Pancreas (tissue), 10 donors: Measurements from ENCODE around the gene C1RL. TPM values are rescaled to one million over a fixed set of nuclear protein-coding genes. Genes with fewer than 3 reads are reported as not detected.

Experiments used
- ATAC-seq, 4 donors: fragments of 200-7000 bp; cut with Tn5 transposase; one replicate each; pipeline versions ENCODE4 v1.8.0 to v1.9.1; 2020; ENCODE audit warnings: mild to moderate bottlenecking in 4 of 4, moderate library complexity in 4 of 4
- DNase-seq, 6 donors: peaks; one replicate each; pipeline ENCODE4 v3.0.0-alpha.2; 2020
- FAIRE-seq: peaks from 2 replicates; lab custom pipeline; 2012; peaks lifted over from hg19 to GRCh38; lab: Jason Lieb, UNC
- H3K27ac ChIP-seq, 4 donors: fragments of 200-600 bp; sonication (generic); 1 replicate in 3 of 4; 2 replicates in 1 of 4; pipeline versions ENCODE4 v1.5.0 to v1.8.0; 2020
- H3K27me3 ChIP-seq, 4 donors: fragments of 200-600 bp; one replicate each; pipeline ENCODE4 v1.8.0; 2021
- H3K36me3 ChIP-seq, 3 donors: fragments of 200-600 bp; sonication (generic) in 1 of 3; one replicate each; pipeline versions ENCODE4 v1.5.0 to v1.8.0; 2020 to 2021
- H3K4me1 ChIP-seq, 3 donors: fragments of 200-600 bp; one replicate each; pipeline ENCODE4 v1.8.0; 2021
- H3K4me3 ChIP-seq, 4 donors: fragments of 200-600 bp; sonication (generic) in 2 of 4; one replicate each; pipeline versions ENCODE4 v1.5.0 to v1.8.0; 2020 to 2021
- H3K9me3 ChIP-seq, 4 donors: fragments of 200-600 bp; one replicate each; pipeline ENCODE4 v1.8.0; 2021
- WGBS, 2 donors: extraction: QIAGEN DNeasy Blood & Tissue Kit; methylation state at CpG; one replicate each; pipeline ENCODE4 v1.1.7; 2013; 5-methylcytosine and 5-hydroxymethylcytosine counted together
- intact Hi-C, 3 donors: fragments of 100-400 bp; cut with DNase I; formaldehyde crosslinking; loops; one replicate each; pipeline versions ENCODE4 v1.11.1 to v1.14.2; 2022
- polyA plus RNA-seq, 2 donors: library from polyadenylated mRNA; stranded (reverse); fragments of 200-250 nt; gene quantifications; one replicate each; pipeline ENCODE4 v1.2.3, GENCODE V29; 2013
- total RNA-seq, 6 donors: library from RNA; stranded (reverse); fragmentation: NEBNext Ultra II Directional in 4 of 6; extraction: Animal tissue kit (Norgen Biotek cat#: 25700) in 4 of 6; gene quantifications; one replicate each; pipeline versions ENCODE4 v1.2.1 to v1.2.4, GENCODE V29; 2021 to 2023
- TF ChIP-seq, protein P1 (sequence below), 4 donors: fragments of 200-600 bp; sonication (generic) in 3 of 4; IDR thresholded peaks; one replicate each; pipeline versions ENCODE4 v1.5.0 to v1.8.0; 2021; ENCODE audit warnings: antibody characterized with exemption in 4 of 4
- donor health status: healthy with polysubstance abuse.
- donor health status: DM: no; HTN: no; CAD: no; lungs with moderate emphysema.
- donor health status: DM: no; HTN: no; CAD: no.
- donor health status: control.
- donor health status: control.
- donor health status: Bipolar disorder and iron deficiency.
- donor health status: DM: yes; HTN: yes; CAD: no.
- donor health status: DM: no; HTN: no; CAD: no.
- donor health status: DM: no; HTN: no; CAD: no.
- donor health status: DM: yes; HTN: yes; CAD: no.

Gene C1RL
- total and polyA plus RNA-seq, 8 donors, result 36.5 to 60.5 (median 44.7) TPM

DNA sequence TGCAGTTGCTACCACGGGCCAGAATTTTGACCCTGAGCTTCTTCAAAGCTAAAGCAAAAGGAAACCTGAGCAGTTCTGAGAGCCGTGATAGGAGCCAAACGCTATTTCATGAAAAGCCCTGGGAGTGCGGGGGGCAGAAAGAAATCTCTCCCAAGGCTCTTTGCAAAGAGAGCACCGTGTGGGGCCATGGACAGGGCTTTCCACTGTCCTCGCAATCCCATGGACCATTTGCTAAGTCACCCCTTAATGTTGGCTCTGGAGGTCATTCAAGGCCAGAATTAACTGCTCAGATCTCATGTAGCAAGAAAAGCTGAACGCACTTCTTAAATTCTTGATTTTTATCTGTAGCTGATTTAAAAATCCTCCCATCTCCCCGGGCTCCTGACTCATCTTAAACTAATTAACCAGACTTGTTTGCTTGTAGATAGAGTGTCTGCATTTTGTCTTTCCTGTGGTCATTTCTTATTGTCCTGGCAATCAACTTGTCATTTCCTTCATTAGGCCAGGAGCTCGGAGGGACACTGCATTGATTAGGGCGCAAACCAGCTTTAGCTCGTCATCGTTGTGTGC lies 46.0 kb upstream of the C1RL start:
- intact Hi-C loops, result no loop called here
- Histone ChIP-seq H3K4me3 (no peak overlapping the region), H3K4me1 (no peaks in the 10 kb centered on the region), H3K36me3 (peaks cover 0 to 11% (median 0%) of the 10 kb centered on the region in 3 donors), H3K27ac (no peak overlapping the region), H3K27me3 (no peaks in the 10 kb centered on the region), H3K9me3 (no peaks in the 10 kb centered on the region)
- FAIRE-seq (no peak), DNase-seq (no peak), ATAC-seq (no peak)
- WGBS, 2 donors, result 82 to 83% methylated on average over 12 of the region's 12 CpGs
- TF ChIP-seq, protein P1, sequence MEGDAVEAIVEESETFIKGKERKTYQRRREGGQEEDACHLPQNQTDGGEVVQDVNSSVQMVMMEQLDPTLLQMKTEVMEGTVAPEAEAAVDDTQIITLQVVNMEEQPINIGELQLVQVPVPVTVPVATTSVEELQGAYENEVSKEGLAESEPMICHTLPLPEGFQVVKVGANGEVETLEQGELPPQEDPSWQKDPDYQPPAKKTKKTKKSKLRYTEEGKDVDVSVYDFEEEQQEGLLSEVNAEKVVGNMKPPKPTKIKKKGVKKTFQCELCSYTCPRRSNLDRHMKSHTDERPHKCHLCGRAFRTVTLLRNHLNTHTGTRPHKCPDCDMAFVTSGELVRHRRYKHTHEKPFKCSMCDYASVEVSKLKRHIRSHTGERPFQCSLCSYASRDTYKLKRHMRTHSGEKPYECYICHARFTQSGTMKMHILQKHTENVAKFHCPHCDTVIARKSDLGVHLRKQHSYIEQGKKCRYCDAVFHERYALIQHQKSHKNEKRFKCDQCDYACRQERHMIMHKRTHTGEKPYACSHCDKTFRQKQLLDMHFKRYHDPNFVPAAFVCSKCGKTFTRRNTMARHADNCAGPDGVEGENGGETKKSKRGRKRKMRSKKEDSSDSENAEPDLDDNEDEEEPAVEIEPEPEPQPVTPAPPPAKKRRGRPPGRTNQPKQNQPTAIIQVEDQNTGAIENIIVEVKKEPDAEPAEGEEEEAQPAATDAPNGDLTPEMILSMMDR (IDR thresholded peaks at IDR 0.05), result no peak

DNA sequence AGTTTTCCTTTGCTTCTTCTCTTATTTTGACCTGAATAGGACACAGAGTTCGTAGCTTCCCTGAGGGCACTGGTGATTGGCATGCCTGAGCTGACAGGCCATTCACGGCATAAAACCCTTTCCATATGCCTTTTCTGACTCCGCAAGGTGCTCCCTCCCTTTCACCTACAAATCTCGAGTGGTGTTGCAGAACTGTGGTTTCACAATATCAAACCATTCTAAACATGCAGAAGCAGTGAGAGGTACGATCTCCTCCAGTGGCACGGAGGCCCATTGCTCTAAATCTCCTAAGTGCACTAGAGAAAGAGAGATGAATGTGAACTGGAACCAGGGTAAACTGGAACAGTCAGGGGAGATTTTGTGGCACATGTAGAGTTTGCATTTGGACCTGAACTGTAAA lies 45.0 kb upstream of the C1RL start:
- Histone ChIP-seq H3K9me3 (no peaks in the 10 kb centered on the region), H3K27me3 (no peaks in the 10 kb centered on the region), H3K4me3 (no peak overlapping the region), H3K36me3 (peaks cover 0 to 18% (median 0%) of the 10 kb centered on the region in 3 donors), H3K27ac (no peak overlapping the region), H3K4me1 (no peaks in the 10 kb centered on the region)
- no peak for DNase-seq
- ATAC-seq, result no peak
- 85 to 92% methylated on average over 6 of the region's 6 CpGs for WGBS, 2 donors
- no peak for FAIRE-seq
- intact Hi-C loops, result no loop called here
- TF ChIP-seq, protein P1 (IDR thresholded peaks at IDR 0.05), result no peak

DNA sequence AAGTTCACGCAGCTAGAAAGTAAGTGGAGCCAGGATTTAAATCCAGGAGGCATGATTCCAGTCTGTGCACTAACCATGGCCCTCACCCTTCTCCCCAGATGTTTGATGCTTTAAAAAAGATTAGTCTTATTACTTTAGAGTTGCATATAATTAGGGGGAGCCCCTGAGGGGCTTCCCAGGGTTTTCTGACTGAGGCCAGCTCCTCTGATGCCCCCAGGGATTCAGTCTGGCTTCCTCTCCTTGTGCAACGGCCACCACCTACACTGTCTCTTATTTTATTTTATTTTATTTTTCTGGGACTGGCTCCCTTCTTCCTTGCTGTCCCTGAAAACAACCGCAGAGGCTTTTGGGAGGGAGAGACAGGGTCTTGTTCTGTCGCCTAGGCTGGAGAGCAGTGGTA lies 43.8 kb upstream of the C1RL start:
- no peak for ATAC-seq
- Histone ChIP-seq H3K4me3 (no peak overlapping the region), H3K9me3 (no peaks in the 10 kb centered on the region), H3K27ac (no peak overlapping the region), H3K36me3 (peaks cover 0 to 18% (median 0%) of the 10 kb centered on the region in 3 donors), H3K4me1 (no peaks in the 10 kb centered on the region), H3K27me3 (no peaks in the 10 kb centered on the region)
- TF ChIP-seq, protein P1 (IDR thresholded peaks at IDR 0.05), result no peak
- intact Hi-C loops, result no loop called here
- DNase-seq, result no peak
- FAIRE-seq, result no peak
- 78 to 83% methylated on average over 4 of the region's 4 CpGs for WGBS, 2 donors

DNA sequence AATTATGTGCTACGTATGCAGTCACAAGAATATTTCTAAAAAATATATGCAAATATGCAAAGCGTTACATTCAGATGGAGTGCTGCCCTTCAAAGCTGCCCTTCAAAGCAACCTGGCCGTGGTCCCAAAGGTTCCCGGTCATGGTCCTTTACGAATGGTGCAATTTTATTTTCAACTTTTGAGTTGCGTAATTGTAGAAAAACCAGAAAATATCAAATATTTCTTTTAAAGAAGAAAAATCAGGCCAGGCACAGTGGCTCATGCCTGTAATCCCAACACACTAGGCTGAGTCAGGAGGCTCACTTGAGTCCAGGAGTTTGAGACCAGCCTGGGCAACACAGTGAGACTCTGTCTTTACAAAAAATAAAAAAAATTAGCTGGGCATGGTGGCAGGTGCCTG lies 42.5 kb upstream of the C1RL start:
- H3K27me3 ChIP-seq, result no peaks in the 10 kb centered on the region
- H3K36me3 ChIP-seq, result peaks cover 0 to 18% (median 0%) of the 10 kb centered on the region in 3 donors
- DNase-seq, result no peak
- intact Hi-C loops, result no loop called here
- no peak overlapping the region for H3K27ac ChIP-seq
- ATAC-seq, result no peak
- 91 to 93% methylated on average over 6 of the region's 6 CpGs for WGBS, 2 donors
- no peak overlapping the region for H3K4me3 ChIP-seq
- H3K4me1 ChIP-seq, result no peaks in the 10 kb centered on the region
- no peaks in the 10 kb centered on the region for H3K9me3 ChIP-seq
- FAIRE-seq, result no peak
- TF ChIP-seq, protein P1 (IDR thresholded peaks at IDR 0.05), result no peak

DNA sequence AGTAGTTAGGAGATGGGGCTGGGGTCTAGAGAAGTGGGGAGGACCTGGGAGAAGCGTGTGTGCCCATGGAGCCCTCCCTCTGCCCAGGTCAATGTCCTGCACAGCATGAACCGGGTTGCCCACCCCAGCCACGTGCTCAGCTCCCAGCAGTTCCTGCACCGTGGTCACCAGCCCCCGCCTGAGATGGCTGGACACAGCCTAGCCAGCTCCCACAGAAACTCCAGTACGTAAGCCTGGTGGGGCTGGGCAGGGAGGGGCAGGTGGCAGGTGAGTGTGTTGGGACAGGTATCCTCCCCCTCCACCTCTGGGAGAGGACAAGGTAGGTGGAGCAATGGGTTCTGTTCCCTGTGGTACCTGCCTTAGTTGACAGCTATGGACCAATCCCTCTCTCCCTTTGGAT lies 41.8 kb upstream of the C1RL start:
- 89 to 92% methylated on average over 6 of the region's 6 CpGs for WGBS, 2 donors
- DNase-seq (no peak), FAIRE-seq (no peak), ATAC-seq (no peak)
- H3K36me3 ChIP-seq, result peaks cover 0 to 18% (median 0%) of the 10 kb centered on the region in 3 donors
- no peaks in the 10 kb centered on the region for H3K4me1 ChIP-seq
- TF ChIP-seq, protein P1 (IDR thresholded peaks at IDR 0.05), result no peak
- no peaks in the 10 kb centered on the region for H3K27me3 ChIP-seq
- H3K4me3 ChIP-seq, result no peak overlapping the region
- no peak overlapping the region for H3K27ac ChIP-seq
- intact Hi-C loops, result no loop called here
- H3K9me3 ChIP-seq, result no peaks in the 10 kb centered on the region
